HG02870 (cell line): ENCODE results near the gene PDIA5.
A peak's percentile ranks its signal among the peaks of the same experiment; 100 is the strongest.
"Not testable (repeated sequence)": the region's sequence is repeated elsewhere in the genome, so short reads cannot be mapped to it uniquely, and the experiment has no call there.

ENCODE experiments used
- ATAC-seq: cut with Tn5 transposase; IDR thresholded peaks from one replicate; pipeline ENCODE4 v1.9.1; 2021; ENCODE audit warnings: mild to moderate bottlenecking, moderate library complexity; ENCODE audit not compliant: unreplicated experiment

Gene PDIA5

DNA sequence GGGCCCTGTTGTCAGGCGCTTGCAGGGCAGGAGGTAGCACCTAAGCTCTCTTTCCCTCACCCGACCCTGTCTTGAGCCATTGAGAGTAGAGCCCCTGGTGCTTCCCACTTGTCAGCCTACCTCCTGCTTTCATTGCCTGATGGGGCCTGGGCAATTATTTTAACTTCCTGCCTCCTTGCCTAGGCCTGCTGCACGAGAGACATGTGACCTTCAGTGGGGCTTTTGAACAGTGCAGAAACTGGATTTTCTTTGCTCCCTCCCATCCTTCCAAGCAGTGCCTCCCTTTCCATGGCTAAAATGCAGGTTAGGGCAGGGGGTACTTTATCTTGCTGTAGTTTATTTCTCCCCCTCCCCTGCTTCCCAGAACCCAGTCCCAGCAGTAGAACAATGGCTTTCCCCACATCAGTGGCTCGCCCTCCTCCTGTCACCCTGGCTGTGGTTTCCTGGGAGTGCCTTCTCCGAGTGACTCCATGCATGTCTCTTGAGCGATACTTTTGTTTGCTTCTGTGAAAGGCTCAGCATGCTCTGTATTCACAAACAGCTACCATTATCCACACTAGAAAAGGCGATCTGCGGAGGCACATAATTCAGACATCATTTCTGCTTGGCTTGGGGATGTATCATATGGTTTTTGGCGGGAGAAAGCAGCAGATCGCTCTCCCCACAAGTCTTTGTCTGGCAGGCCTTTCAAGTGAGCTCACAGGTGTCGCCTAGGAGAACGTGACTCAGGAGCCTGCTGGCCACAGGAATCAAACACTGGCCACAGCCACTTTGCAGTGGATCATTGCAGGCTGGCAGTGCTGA is 24.1 kb downstream of the PDIA5 start:
- ATAC-seq, result no peak

DNA sequence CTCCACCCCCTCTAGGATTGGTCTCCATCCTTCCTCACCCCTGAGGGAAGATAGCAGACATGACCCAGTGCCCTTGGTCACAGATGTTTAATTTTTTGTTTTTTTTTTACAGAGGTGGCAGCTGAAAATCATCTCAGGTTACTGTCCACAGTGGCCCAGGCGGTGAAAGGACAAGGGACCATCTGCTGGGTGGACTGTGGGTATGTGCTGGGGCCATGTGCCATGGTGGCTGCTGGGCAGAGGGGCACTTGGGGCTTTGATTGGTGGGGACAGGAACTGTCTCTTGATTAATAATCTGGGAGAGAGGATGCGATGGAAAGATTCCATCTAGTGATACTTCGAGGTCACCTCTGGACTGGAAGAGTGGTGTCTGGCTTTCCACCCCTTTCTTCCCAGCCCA is 25.4 kb downstream of the PDIA5 start:
- ATAC-seq, result no peak

DNA sequence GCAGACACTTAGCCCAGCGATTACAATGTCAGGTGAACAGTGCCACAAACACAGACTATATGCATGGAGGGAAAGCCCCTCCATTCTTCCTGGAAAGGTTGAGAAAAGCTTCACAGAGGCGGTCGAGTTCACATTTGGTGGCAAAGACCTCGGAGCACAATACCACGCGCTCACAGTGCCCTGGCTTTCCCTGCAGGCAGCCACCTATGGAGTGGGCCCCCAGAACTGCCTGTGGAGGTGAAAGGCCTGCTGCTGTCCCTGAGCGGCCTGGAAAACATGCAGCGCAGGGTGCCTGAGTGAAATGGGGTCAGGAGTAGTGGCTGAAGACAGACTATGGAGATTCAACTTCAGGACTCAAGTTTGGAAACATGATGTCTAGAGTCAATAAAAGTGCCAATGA is 26.9 kb downstream of the PDIA5 start:
- no peak for ATAC-seq

DNA sequence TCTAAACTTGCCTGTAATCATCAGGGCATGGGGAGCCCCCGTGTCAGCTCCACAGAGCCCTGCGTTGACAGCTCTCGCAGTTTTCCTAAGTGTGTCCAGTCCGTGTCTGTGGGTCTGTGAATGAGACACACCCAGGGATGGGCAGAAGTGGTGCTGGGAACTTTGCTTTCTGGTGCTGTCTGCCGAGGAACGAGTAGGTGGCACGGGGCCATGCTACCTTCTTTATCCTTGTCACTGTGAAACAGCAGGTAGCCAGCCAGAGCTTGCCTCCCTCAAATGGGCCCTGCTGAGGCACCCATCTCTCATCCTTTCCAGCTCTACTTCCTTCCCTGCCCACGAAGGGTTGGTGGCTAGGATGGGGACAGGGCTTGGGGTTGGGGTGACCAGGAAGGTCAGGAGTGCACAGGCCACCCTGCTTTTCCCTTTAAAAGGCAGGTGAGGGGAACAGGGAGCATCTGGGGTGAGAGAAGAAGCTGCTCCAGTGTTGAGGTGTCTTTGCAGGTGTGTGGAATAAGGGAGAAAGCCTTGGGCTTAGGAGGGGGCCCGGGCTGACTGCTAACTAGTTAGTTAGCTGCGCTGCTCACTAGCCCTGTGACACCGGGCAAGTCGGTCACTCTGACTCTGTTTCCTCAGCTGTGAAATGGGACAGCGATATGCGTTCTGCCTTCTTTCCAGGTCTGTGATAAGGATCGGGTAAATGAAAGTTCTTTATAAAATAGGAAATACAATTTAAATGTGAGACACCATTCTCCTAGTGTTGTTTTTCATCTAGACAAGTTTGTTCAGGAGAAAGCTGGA is 27.9 kb downstream of the PDIA5 start:
- ATAC-seq, result no peak

DNA sequence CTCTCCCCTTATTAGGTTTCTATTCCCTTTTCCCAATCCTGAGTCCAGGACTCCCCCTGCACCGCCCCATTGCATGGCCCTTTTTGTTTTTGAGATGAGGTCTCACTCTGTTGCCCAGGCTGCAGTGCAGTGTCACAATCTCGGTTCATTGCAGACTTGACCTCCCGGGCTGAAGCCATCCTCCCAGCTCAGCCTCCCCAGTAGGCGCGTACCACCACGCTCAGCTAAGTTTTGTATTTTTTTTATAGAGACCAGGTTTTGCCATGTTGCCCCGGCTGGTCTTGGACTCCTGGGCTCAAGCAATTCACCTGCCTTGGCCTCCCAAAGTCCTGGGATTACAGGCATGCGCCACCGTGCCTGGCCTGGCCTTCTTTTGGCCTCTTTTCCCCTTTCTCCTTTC is 29.3 kb downstream of the PDIA5 start:
- ATAC-seq, result no peak

DNA sequence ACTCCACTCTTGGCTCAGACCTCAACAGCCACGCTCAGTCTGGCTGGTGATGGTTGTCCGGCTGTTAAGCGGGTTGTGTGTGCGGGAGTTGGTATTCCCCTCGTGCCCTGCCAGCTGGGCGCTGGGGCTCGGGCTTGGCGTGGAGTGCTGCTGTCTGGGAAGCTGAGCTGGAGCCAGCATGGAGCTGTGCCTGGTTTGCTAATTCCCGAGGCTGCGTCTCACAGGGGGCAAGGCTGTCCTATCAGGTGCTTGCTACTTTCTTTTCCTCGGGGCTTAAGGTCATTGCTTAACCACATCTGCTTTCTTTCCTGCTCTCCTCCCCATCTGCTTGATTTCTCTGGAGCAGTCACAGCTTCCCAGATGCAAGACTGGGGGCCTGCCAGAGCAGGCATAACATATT is 29.9 kb downstream of the PDIA5 start:
- no peak for ATAC-seq

DNA sequence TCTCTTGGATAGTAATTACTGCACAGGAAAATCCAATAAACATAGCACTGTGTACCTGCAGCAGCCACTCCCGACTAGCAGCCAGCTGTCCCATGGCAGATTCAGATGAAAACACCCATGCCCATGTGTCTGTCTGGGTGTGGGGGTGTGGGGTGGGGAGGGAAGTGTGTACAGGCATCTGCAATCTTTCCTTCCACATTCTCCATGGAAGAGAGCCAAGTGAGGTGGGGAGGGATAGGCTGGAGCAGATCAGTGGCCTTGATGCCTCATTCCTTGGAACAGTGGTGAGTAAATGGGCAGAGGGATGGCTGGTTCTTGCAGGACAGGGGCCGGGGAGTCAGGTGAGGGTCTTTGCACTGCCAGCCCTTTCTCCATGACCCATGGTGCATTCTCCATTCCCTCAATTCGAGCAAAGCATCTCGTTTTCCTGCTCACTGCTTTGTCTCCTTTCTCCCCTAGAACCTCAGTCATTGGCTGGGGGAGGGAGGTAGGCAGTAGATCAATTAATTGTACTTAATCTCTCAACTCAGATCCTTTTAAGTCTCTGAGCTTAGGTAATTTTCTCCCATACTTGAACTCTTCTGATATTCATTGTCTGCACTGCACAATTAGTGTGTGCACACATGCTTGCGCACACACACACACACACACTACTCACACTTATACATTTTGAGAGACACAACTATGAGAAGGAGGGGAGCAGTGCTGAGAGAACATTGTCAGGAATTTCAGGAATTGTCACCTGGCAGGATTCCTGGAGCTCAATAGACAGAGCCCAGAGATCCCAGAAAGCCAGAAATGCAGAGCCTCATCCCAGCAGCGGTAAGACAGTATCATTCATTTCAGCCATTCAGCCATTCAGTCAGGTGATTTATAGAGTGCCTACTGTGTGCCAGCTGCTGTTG is 31.9 kb downstream of the PDIA5 start:
- ATAC-seq, result no peak

DNA sequence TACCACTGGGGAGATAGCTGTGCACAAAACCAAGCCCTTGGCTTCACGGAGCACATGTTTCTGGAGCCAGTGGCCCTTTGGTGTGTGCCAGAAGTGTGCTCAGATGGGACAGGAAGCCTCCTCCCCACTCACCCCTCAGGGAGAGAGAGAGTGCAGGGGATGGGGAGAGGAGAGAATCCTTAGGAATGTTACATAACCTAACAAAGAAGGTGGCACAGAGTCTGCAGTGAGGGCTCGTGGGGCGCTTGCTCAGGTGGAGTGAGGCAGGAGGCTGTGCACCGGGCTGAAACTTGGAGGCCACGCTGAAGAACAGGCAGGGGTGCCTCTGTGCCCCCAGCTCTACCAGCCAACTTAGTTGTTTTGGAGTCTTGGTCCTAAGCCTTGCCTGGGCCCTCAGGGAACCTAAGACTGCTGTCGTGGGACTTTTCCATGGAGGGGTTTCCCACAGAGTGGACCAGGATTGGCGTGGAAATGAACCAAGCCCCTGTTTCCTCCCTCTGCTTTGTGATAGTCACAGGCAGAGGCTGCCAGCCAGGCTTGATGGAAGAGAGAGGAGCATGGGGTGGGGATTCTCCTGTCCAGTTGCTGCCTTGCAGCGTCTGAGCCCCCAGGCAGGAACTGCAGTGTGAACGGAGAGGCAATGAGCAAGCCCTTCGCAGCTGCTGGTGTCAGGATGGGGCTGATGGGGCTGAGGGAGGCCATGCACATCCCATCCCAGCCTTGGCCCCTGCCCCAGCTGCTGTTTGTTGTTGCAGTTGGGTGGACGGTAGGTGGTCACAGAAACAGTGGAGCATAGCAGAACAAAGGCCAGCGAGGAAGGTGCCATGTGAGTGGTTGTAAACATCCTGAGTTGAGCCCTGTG is 32.7 kb downstream of the PDIA5 start:
- no peak for ATAC-seq

DNA sequence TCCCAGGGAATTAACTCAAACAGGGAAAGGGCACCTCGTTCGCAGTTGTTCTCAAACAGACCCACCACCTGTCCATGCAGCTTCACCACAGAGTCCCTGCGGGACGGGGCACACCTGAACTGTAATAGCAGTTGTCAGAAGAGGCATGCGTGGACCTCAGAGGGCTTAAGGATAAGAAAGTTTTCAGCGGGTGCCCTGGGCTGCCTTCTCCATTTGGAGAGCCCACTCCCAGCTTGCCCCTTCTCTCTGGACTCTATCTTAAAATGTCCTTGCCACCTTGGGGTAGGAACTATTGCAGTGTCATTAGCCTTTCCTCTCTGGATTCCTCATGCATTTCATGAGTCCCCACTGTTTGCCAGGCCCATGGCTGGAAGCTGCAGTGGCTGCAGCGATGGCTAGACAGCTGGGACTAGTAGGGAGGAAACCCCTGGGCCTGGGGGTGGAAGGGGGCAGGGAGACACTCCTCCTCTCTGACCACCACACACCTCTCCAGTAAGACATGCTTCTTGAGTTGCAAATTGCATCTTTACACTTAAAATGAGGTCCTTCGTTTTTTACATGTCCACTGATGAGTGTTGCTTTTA is 33.5 kb downstream of the PDIA5 start:
- ATAC-seq, result no peak

DNA sequence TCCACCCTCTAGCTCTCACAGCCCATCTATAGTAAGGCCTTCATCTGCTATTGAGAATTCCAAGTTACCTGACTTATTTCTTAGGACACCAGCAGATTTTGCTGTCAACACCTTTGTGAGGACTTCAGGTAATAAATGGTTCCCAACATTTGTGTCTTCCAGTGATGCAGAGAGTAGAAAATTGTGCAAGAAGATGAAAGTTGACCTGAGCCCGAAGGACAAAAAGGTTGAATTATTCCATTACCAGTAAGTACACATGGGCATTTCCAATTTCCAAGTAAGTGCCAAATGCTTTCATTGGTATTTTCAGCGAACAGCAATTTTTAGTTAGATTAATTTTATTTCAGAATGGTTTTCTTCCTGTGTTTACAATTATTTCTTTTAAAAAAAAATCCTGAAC is 35.4 kb downstream of the PDIA5 start:
- ATAC-seq, result no peak

DNA sequence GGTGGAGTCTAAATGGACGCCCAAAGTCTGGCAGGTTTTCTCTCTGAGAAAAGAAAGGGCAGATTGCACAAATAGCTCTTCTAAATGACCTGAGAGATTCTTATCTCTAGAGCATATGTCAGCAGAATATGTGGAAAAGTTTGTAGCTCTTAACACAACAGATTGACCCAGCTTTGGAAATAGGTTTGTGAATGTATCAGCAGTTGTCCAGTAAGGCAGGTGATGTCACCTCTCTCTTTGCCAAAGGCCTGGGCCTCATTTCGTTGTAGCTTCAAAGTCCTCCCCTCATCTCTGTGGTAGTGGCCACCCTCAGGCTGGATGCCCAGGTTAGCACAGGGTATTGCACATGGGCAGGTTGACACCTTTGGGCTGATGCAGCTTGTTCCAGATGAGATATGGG is 36.0 kb downstream of the PDIA5 start:
- no peak for ATAC-seq

DNA sequence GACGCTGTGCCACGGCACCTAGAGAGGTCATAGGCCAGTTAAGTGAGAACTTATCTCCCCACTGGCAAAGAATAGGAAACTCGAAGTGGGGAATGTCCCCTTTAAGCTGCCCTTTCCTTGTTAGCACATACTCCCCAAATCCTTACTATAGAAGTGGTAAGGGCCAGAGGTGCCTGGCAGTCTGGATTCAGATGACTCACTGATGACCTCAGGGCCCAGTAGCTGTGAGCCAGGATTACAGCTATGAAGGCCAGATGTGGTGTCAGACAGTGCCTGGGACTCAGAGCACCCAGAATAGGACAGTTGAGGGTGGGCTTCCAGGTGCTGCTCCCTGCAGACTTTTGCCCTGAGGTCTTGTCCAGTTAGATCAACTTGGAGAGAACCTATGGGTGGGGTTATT is 37.7 kb downstream of the PDIA5 start:
- ATAC-seq, result no peak

DNA sequence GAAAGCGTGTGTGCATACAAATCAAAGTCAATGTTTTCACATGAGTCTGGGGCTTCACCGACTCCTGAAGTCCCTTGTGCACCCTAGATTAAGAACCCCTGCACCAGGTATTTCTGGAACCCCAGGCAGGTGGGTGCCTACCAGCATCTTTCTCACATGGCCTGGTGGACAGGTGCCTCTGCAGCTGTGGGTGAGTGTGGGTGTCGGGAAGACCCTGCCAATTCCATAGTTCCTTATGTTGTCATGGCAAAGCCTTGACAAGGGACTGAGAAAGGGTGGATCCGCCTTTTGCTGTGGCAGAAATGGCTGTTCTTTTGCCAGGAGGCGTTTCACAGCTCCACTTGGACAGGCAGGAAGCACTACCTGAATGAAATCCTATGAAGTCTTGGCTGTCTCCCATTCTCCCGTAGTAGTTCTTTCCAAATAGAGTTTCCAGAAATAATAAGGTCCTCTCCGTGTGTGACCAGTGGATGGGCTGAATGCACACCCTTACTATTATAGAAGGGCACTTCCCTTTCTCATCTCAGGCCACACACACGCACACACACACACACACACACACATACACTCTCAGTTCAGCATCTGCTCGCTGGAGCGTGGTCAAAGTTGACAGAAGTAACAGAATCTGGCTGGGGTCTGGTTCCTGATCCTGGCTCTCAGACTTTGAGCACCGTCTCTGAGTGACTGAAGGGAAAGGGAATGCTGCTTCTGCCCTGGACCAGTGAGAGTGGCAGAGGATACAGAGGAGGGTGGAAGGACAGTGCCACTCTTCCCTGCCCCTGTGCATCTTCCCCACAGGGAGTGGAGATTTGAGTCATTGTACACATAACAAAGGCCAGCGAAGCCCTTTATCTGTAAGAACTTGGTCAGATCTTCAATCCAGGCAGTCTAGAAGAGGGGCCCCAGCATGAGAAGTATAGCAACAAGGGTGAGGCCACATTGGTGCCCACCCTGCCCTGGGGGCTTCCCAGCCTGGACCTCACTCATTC is 38.7 kb downstream of the PDIA5 start:
- ATAC-seq, result peak; percentile 58

DNA sequence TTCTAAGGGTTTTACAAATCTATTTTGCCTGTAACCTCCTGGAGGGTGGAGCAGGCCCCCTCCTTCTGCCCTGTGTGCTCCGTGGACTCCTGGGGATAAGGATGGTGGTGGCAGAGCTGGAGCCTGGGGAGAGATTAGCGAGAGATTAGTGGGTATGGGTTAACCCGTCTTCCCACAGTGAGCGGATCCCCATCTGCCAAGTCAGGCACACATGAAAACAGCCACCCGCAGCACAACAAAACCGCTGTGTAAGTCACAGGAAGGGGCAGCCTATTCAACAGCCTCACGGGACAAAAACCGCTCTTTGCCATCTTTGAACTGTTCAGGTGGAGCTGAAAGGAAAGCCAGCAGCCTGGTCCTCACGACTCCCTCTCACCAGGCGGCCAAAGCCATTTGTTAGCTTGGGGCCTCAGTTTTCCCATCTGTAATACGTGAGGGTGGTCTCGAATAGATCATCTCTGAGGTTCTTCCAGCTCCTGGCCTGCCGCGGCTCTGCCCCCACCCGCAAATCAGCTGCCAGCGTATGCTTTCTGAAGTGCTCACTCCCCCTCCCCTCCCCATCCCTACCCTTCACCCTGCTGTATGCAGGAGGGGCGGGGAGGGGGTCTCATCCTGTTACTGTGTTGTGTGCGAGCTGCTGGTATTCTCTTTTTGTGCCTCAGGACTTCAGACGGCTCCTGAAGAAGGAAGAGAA is 43.6 kb downstream of the PDIA5 start:
- ATAC-seq, result no peak

DNA sequence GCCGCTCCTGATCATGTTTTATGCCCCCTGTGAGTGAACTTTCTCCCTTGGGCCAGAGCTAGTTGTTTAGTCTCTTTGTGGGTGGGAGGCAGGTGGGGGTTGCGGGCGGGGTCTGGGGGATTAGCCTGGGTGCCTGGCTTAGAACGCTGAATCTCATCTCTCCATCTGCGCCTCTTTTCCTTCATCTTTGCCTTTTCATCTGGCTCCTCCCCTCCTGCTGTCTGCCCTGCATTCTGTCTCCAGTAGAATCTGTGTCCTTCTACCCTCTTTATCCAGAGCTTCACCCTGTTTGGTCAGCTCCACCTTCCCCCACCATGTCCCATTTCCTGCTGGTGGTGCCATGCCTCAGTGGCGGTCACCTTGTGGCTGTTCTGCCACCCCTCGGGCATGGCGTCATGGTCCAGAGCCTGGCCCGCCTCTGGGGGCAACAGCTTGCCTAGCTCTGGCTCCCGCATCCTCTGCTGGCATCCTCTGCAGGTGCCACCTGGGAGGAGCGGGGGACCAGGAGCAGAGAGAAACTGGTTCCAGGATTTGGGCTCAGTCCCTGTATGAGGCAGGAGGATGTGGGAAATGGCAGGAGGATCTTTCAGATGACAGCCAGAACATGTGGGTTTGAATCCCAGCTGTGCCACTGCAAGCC is 44.3 kb downstream of the PDIA5 start:
- no peak for ATAC-seq

DNA sequence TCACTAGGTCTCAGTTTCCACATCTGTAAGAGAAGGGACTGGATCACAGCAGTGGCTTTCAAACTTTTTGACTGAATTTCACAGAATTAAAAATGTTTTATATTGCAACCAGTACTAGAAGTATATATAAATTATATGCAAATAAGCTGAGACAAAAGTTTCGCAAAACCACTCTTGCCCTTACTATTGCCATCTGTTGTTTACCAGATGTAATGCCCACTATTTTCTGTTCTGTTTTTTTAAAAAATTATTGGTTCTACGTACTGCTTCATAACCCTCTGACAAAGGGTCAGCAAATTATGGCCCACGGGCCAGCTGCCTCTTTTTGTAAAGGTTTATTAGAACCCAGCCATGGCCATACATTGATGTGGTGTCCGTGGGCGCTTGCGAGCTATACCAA is 44.8 kb downstream of the PDIA5 start:
- ATAC-seq, result no peak

DNA sequence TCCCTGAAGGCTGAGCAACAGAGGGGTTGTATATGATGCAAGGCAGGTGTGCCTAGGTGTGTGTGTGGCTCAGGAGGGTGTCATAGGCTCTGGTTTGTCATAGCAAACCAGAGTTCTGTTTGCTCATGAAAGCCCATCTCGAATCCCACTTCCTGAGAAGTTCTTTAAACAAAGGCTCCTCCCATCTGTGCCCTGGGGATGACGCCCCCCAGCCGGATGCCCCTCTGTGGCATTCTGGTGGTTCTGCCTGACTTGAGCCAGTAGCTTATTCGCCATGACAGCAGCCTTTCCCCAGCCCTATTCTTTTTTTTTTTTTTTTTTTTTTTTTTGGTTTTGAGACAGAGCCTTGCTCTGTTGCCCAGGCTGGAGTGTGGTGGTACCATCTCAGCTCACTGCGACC is 45.4 kb downstream of the PDIA5 start:
- no peak for ATAC-seq

DNA sequence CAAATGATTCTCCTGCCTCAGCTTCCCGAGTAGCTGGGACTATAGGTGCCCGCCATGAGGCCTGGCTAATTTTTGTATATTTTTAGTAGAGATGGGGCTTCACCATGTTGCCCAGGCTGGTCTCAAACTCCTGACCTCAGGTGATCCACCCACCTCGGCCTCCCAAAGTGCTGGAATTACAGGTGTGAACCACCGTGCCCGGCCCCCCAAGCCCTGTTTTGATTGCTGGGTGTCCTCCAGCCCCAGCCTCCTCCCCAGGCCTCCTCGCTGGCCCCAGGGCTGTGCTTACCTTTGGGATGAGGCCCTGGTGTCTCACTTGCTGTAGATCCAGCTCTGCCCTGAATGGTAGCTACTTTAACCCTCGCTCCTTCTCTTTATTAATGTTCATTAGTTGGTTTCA is 45.8 kb downstream of the PDIA5 start:
- not testable (repeated sequence) for ATAC-seq
